GM10266 (cell line): Measurements from ENCODE around the gene NME2.

ENCODE experiments used
- DNase-seq: peaks from one replicate; pipeline ENCODE4 v3.0.0; 2012; ENCODE audit errors: extremely low spot score
- TF ChIP-seq, protein P1 (sequence below): IDR thresholded peaks from 2 replicates; pipeline ENCODE4 v1.5.1; 2012; ENCODE audit warnings: mild to moderate bottlenecking, low read depth; ENCODE audit not compliant: control insufficient read depth, insufficient read depth; ENCODE audit errors: missing control alignments

Gene NME2

GRCh38 chr17:51188271-51188833 is 22.1 kb downstream of the NME2 start:
- TF ChIP-seq, protein P1, sequence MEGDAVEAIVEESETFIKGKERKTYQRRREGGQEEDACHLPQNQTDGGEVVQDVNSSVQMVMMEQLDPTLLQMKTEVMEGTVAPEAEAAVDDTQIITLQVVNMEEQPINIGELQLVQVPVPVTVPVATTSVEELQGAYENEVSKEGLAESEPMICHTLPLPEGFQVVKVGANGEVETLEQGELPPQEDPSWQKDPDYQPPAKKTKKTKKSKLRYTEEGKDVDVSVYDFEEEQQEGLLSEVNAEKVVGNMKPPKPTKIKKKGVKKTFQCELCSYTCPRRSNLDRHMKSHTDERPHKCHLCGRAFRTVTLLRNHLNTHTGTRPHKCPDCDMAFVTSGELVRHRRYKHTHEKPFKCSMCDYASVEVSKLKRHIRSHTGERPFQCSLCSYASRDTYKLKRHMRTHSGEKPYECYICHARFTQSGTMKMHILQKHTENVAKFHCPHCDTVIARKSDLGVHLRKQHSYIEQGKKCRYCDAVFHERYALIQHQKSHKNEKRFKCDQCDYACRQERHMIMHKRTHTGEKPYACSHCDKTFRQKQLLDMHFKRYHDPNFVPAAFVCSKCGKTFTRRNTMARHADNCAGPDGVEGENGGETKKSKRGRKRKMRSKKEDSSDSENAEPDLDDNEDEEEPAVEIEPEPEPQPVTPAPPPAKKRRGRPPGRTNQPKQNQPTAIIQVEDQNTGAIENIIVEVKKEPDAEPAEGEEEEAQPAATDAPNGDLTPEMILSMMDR: no peak
- DNase-seq: no peak

DNA sequence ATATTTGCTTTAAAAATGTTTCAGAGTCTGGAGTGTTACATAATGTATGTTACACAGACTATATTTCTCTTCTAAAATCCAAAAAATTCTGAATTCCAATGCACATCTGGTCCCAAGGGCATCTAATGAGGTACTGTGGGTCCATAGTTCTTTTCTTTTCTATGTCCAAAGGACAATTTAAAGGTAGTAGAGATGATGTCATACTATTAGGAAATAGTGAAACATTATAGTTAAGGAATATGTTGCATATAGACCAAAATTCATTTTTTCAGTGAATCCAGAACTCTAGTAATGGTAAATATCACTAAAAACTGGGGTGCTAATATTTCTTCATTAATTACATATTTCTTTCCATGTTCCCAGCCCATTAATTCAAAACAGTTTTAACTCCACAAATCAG is 23.0 kb downstream of the NME2 start:
- no peak for DNase-seq
- TF ChIP-seq, protein P1: no peak

DNA sequence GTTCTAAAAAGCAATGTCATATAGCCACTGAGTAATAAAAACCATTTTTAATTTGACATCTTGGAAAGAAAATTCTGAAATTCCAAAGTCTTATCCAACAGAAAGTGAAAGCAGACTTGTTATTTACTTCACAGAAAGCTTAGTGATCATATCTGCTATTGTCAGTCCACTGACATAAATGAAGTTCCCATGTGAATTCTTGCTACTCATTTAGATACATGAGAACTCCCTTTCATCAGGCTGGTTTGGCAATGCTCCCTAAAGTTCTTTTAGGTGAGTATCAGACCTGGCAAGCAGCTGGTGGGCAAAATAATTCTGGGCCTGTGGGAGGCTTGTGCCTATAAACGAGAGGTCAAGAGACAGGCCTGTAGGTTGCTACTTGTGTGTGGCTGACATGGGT is 23.4 kb downstream of the NME2 start:
- TF ChIP-seq, protein P1: no peak
- DNase-seq: no peak

DNA sequence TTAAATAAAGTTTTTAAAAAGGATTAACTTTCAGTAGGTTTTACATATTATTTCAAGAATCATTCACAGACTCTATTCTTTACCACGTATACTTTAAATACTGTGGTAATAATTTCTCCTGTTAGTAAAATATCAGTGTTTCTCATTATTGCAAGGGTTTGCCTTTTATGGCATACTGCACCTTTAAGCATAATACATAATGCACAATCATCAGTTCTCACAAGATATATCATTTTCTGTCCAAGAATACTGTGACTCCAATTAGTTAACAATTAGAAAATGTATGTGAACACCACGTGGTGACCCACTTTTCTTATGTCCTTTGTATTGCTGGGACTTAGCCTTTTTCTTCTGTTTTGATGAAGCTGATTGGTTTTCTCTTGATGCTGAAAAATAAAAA is 25.7 kb downstream of the NME2 start:
- no peak for DNase-seq
- TF ChIP-seq, protein P1: no peak

DNA sequence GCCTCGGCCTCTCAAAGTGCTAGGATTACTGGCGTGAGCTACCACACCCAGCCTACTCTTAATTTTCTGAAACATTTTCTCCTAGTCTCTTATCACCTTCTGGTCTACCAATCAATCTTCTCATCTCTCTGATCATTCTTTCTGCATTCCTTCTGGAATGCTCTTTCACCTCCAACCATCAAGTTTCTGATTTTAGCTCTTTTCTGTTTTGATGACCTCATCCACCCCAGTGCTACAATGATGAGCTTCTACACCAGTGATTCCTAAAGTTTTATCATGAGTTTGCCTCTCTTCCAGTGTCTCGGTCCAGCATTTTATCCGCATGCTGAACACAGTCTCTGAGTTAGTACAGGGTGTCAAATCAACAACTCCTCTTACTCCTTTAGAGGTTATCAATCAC is 31.5 kb downstream of the NME2 start:
- TF ChIP-seq, protein P1: no peak
- DNase-seq: no peak

GRCh38 chr17:51200295-51200694 is 34.1 kb downstream of the NME2 start:
- no peak for DNase-seq
- TF ChIP-seq, protein P1: no peak

GRCh38 chr17:51200846-51201245 is 34.6 kb downstream of the NME2 start:
- DNase-seq: no peak
- TF ChIP-seq, protein P1: no peak
